Measurements from ENCODE around the gene ROGDI. TPM values are rescaled to one million over a fixed set of nuclear protein-coding genes. Genes with fewer than 3 reads are reported as not detected.
A peak's percentile ranks its signal among the peaks of the same experiment; 100 is the strongest.

The ROGDI gene, protein sequence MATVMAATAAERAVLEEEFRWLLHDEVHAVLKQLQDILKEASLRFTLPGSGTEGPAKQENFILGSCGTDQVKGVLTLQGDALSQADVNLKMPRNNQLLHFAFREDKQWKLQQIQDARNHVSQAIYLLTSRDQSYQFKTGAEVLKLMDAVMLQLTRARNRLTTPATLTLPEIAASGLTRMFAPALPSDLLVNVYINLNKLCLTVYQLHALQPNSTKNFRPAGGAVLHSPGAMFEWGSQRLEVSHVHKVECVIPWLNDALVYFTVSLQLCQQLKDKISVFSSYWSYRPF
- 15.9 TPM for total RNA-seq
- 1 to 10 TPM; 4.6 to 8.2 (median 7.0) TPM for polyA plus RNA-seq

GRCh38 chr16:4801962-4802658 is at the start of gene ROGDI:
ROGDI (minus strand) TSS chr16:4802633; CDS start chr16:4802571, 62 bp downstream.
- peak within 1 kb of the TSS; percentile 64 for H3K4me3 ChIP-seq (ENCODE audit: low read depth, low read length)
- Mint-ChIP-seq H3K27me3 (no peaks in the 10 kb centered on the region), H3K4me1 (peaks cover 0 to 26% (median 6%) of the 10 kb centered on the region in 4 donors), H3K27ac (peak within 1 kb of the TSS; percentile 85 to 93 (median 86)), H3K4me3 (peak within 1 kb of the TSS; percentile 88 to 96 (median 92)), H3K36me3 (no peaks in the 10 kb centered on the region), H3K9me3 (no peaks in the 10 kb centered on the region)
- H3K9me3 ChIP-seq (ENCODE audit: control insufficient read depth in 2 of 2, low read length in 2 of 2) = no peaks in the 10 kb centered on the region
- H3K36me3 ChIP-seq (ENCODE audit: control insufficient read depth, insufficient read depth, low read length) = peaks cover 14% of the 10 kb centered on the region
- no peaks in the 10 kb centered on the region for H3K27me3 ChIP-seq (ENCODE audit: control insufficient read depth, insufficient read depth, low read length)
- peak within 1 kb of the TSS; percentile 90 for H3K27ac ChIP-seq (ENCODE audit: insufficient read depth, low read length, poor library complexity, severe bottlenecking)
- peak; percentile 84 to 95 (median 88) for DNase-seq
- peaks cover 21% of the 10 kb centered on the region for H3K4me1 ChIP-seq (ENCODE audit: control insufficient read depth, insufficient read depth, low read length, poor library complexity, severe bottlenecking)
- peak; percentile 70 to 77 for ATAC-seq (ENCODE audit: low read depth in 2 of 2)

DNA sequence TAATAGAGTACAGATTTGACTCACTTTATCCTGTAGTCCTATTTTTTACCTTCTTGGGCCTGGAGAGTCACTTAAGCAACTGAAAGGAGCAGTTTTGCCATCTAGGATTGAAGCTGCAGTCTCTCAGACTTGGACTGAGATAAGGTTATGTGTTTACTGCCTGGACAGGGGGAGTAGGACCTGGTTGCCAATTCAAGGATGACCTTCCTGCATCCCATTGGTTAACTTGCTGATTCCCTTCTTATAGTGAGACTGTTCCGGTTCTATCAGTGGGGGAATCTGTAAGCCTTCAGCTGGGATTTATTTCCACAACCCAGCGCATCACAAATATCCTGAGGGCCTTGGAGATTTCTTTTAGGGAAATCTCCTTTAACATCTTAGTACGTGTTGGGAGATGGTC is 47.8 kb upstream of the ROGDI start:
- H3K27me3 ChIP-seq (ENCODE audit: control insufficient read depth, insufficient read depth, low read length) = no peaks in the 10 kb centered on the region
- H3K36me3 ChIP-seq (ENCODE audit: control insufficient read depth, insufficient read depth, low read length) = peaks cover 10% of the 10 kb centered on the region
- H3K4me1 ChIP-seq (ENCODE audit: control insufficient read depth, insufficient read depth, low read length, poor library complexity, severe bottlenecking) = peaks cover 47% of the 10 kb centered on the region
- Mint-ChIP-seq H3K4me3 (peak overlapping the region; percentile 84 to 91 (median 90)), H3K9me3 (no peaks in the 10 kb centered on the region), H3K27ac (peak overlapping the region in 1 of 3 donors; percentile 14), H3K27me3 (no peaks in the 10 kb centered on the region), H3K4me1 (peaks cover 22 to 62% (median 49%) of the 10 kb centered on the region in 4 donors), H3K36me3 (peaks cover 13% of the 10 kb centered on the region)
- H3K27ac ChIP-seq (ENCODE audit: insufficient read depth, low read length, poor library complexity, severe bottlenecking) = no peak overlapping the region
- ATAC-seq (ENCODE audit: low read depth in 2 of 2) (no peak), DNase-seq (no peak)
- H3K4me3 ChIP-seq (ENCODE audit: low read depth, low read length) = peak overlapping the region; percentile 46
- no peaks in the 10 kb centered on the region for H3K9me3 ChIP-seq (ENCODE audit: control insufficient read depth in 2 of 2, low read length in 2 of 2)

- Histone ChIP-seq H3K27ac (ENCODE audit: insufficient read depth, low read length, poor library complexity, severe bottlenecking) (peak overlapping the region; percentile 92), H3K27me3 (ENCODE audit: control insufficient read depth, insufficient read depth, low read length) (no peaks in the 10 kb centered on the region), H3K9me3 (ENCODE audit: control insufficient read depth in 2 of 2, low read length in 2 of 2) (no peaks in the 10 kb centered on the region), H3K36me3 (ENCODE audit: control insufficient read depth, insufficient read depth, low read length) (peaks cover 19% of the 10 kb centered on the region), H3K4me1 (ENCODE audit: control insufficient read depth, insufficient read depth, low read length, poor library complexity, severe bottlenecking) (peaks cover 47% of the 10 kb centered on the region), H3K4me3 (ENCODE audit: low read depth, low read length) (peak overlapping the region; percentile 74)
- H3K27me3 Mint-ChIP-seq = no peaks in the 10 kb centered on the region
- H3K27ac Mint-ChIP-seq = peak overlapping the region; percentile 26 to 93 (median 69)
- ATAC-seq (ENCODE audit: low read depth in 2 of 2) = peak; percentile 3 to 7
- H3K4me1 Mint-ChIP-seq = peaks cover 22 to 67% (median 53%) of the 10 kb centered on the region in 4 donors
- peak overlapping the region; percentile 90 to 91 (median 90) for H3K4me3 Mint-ChIP-seq
- no peaks in the 10 kb centered on the region for H3K9me3 Mint-ChIP-seq
- H3K36me3 Mint-ChIP-seq = peaks cover 15% of the 10 kb centered on the region
- DNase-seq = peak; percentile 20 to 65 (median 50)
These were observed 45.5 kb upstream of the ROGDI start for GRCh38 chr16:4847774-4848587.

DNA sequence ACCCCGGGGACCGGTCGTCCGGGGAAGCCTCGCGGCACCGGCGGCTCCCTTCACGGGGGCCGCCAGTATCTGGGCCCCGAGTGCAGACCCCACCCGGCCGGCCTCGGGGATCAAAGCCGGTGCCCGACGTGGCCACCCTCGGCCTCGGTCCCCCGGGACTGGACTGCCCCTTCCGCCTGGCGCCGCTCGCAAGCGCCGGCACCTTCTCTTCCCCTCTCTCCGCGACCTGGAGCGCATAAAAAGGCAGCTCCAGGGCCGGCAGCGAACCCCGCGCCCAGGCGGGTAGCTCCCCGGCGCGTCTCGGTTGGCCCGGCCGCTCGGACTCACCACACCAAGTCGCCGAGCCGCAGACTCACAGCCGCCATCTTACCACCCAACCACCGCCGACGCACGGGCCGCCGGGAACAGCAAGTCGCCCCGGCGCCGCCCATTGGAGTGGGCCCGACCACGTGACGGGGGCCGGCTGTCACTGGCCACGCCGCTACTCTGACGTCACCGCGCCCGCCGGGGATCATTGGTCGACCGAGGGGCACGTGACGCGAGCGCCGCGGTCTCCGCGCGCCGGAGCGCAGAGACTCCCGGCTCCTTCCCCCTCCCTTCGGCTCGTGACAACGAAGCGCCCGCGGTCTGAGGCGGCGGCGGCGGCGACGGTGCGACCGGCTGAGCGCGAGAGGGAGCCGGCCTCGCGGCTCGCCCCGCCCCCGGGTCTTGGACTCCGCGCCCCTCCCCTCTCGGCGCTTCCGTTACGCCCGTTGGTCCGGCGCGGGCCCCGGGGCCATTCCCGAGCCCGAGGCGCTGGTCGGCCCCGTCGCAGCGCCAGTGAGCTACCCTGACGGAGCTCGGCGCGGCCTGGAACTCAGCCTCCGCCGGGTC is 44.7 kb upstream of the ROGDI start, which contains the start of the genes GLYR1 and UBN1:
TSS of gene GLYR1 (minus strand) at position 388 of the 873 bp plus-strand sequence. CDS start at position 365, 23 bp downstream.
TSS of gene UBN1 (plus strand) at position 581 of the 873 bp plus-strand sequence. CDS start 5,437 bp downstream, outside the sequence.
- Histone ChIP-seq H3K9me3 (ENCODE audit: control insufficient read depth in 2 of 2, low read length in 2 of 2) (no peaks in the 10 kb centered on the region), H3K4me1 (ENCODE audit: control insufficient read depth, insufficient read depth, low read length, poor library complexity, severe bottlenecking) (peaks cover 47% of the 10 kb centered on the region), H3K36me3 (ENCODE audit: control insufficient read depth, insufficient read depth, low read length) (peaks cover 23% of the 10 kb centered on the region), H3K27me3 (ENCODE audit: control insufficient read depth, insufficient read depth, low read length) (no peaks in the 10 kb centered on the region), H3K27ac (ENCODE audit: insufficient read depth, low read length, poor library complexity, severe bottlenecking) (peak within 1 kb of the TSS; percentile 92), H3K4me3 (ENCODE audit: low read depth, low read length) (peak within 1 kb of the TSS; percentile 79)
- H3K27me3 Mint-ChIP-seq = no peaks in the 10 kb centered on the region
- DNase-seq (peak; percentile 98 to 99 (median 99)), ATAC-seq (ENCODE audit: low read depth in 2 of 2) (peak; percentile 92 to 93)
- peak within 1 kb of the TSS; percentile 90 to 97 (median 92) for H3K4me3 Mint-ChIP-seq
- H3K27ac Mint-ChIP-seq = peak within 1 kb of the TSS; percentile 91 to 97 (median 94)
- peaks cover 22 to 60% (median 50%) of the 10 kb centered on the region in 4 donors for H3K4me1 Mint-ChIP-seq
- H3K9me3 Mint-ChIP-seq = no peaks in the 10 kb centered on the region
- peaks cover 15% of the 10 kb centered on the region for H3K36me3 Mint-ChIP-seq

- Histone ChIP-seq H3K27ac (ENCODE audit: insufficient read depth, low read length, poor library complexity, severe bottlenecking) (peak overlapping the region; percentile 92), H3K4me1 (ENCODE audit: control insufficient read depth, insufficient read depth, low read length, poor library complexity, severe bottlenecking) (peaks cover 42% of the 10 kb centered on the region), H3K27me3 (ENCODE audit: control insufficient read depth, insufficient read depth, low read length) (no peaks in the 10 kb centered on the region), H3K9me3 (ENCODE audit: control insufficient read depth in 2 of 2, low read length in 2 of 2) (no peaks in the 10 kb centered on the region), H3K4me3 (ENCODE audit: low read depth, low read length) (peak overlapping the region; percentile 79), H3K36me3 (ENCODE audit: control insufficient read depth, insufficient read depth, low read length) (peaks cover 29% of the 10 kb centered on the region)
- Mint-ChIP-seq H3K27me3 (no peaks in the 10 kb centered on the region), H3K4me3 (peak overlapping the region; percentile 87 to 95 (median 90)), H3K27ac (peak overlapping the region; percentile 91 to 94 (median 92)), H3K9me3 (no peaks in the 10 kb centered on the region), H3K4me1 (peaks cover 22 to 54% (median 44%) of the 10 kb centered on the region in 4 donors), H3K36me3 (peaks cover 15% of the 10 kb centered on the region)
- ATAC-seq (ENCODE audit: low read depth in 2 of 2) (no peak), DNase-seq (peak in 2 of 3 donors; percentile 19 to 42)
These were observed 44.1 kb upstream of the ROGDI start for GRCh38 chr16:4846503-4846900.

- H3K27ac Mint-ChIP-seq = peak overlapping the region in 1 of 3 donors; percentile 33
- Histone ChIP-seq H3K36me3 (ENCODE audit: control insufficient read depth, insufficient read depth, low read length) (peaks cover 74% of the 10 kb centered on the region), H3K9me3 (ENCODE audit: control insufficient read depth in 2 of 2, low read length in 2 of 2) (no peaks in the 10 kb centered on the region), H3K4me3 (ENCODE audit: low read depth, low read length) (no peak overlapping the region), H3K27me3 (ENCODE audit: control insufficient read depth, insufficient read depth, low read length) (no peaks in the 10 kb centered on the region), H3K4me1 (ENCODE audit: control insufficient read depth, insufficient read depth, low read length, poor library complexity, severe bottlenecking) (peaks cover 8% of the 10 kb centered on the region), H3K27ac (ENCODE audit: insufficient read depth, low read length, poor library complexity, severe bottlenecking) (no peak overlapping the region)
- no peak for DNase-seq
- H3K9me3 Mint-ChIP-seq = no peaks in the 10 kb centered on the region
- peaks cover 43% of the 10 kb centered on the region for H3K36me3 Mint-ChIP-seq
- H3K4me3 Mint-ChIP-seq = peak overlapping the region in 1 of 4 donors; percentile 44
- H3K4me1 Mint-ChIP-seq = peaks cover 5 to 25% (median 21%) of the 10 kb centered on the region in 4 donors
- no peaks in the 10 kb centered on the region for H3K27me3 Mint-ChIP-seq
- no peak for ATAC-seq (ENCODE audit: low read depth in 2 of 2)
These were observed 38.6 kb upstream of the ROGDI start for GRCh38 chr16:4840984-4841383.

Data from CD4-positive, CD25-positive, alpha-beta regulatory T cell (primary cell).